Pancreas (tissue), 10 donors: ENCODE results near the gene SLC28A1. TPM values are rescaled to one million over a fixed set of nuclear protein-coding genes. Genes with fewer than 3 reads are reported as not detected.

Experiments used
- ATAC-seq, 4 donors: fragments of 200-7000 bp; cut with Tn5 transposase; one replicate each; pipeline versions ENCODE4 v1.8.0 to v1.9.1; 2020; ENCODE audit warnings: mild to moderate bottlenecking in 4 of 4, moderate library complexity in 4 of 4
- DNase-seq, 6 donors: peaks; one replicate each; pipeline ENCODE4 v3.0.0-alpha.2; 2020
- FAIRE-seq: peaks from 2 replicates; lab custom pipeline; 2012; peaks lifted over from hg19 to GRCh38; lab: Jason Lieb, UNC
- H3K27ac ChIP-seq, 4 donors: fragments of 200-600 bp; sonication (generic); 1 replicate in 3 of 4; 2 replicates in 1 of 4; pipeline versions ENCODE4 v1.5.0 to v1.8.0; 2020
- H3K27me3 ChIP-seq, 4 donors: fragments of 200-600 bp; one replicate each; pipeline ENCODE4 v1.8.0; 2021
- H3K36me3 ChIP-seq, 3 donors: fragments of 200-600 bp; sonication (generic) in 1 of 3; one replicate each; pipeline versions ENCODE4 v1.5.0 to v1.8.0; 2020 to 2021
- H3K4me1 ChIP-seq, 3 donors: fragments of 200-600 bp; one replicate each; pipeline ENCODE4 v1.8.0; 2021
- H3K4me3 ChIP-seq, 4 donors: fragments of 200-600 bp; sonication (generic) in 2 of 4; one replicate each; pipeline versions ENCODE4 v1.5.0 to v1.8.0; 2020 to 2021
- H3K9me3 ChIP-seq, 4 donors: fragments of 200-600 bp; one replicate each; pipeline ENCODE4 v1.8.0; 2021
- WGBS, 2 donors: extraction: QIAGEN DNeasy Blood & Tissue Kit; methylation state at CpG; one replicate each; pipeline ENCODE4 v1.1.7; 2013; 5-methylcytosine and 5-hydroxymethylcytosine counted together
- intact Hi-C, 3 donors: fragments of 100-400 bp; cut with DNase I; formaldehyde crosslinking; loops; one replicate each; pipeline versions ENCODE4 v1.11.1 to v1.14.2; 2022
- polyA plus RNA-seq, 2 donors: library from polyadenylated mRNA; stranded (reverse); fragments of 200-250 nt; gene quantifications; one replicate each; pipeline ENCODE4 v1.2.3, GENCODE V29; 2013
- total RNA-seq, 6 donors: library from RNA; stranded (reverse); fragmentation: NEBNext Ultra II Directional in 4 of 6; extraction: Animal tissue kit (Norgen Biotek cat#: 25700) in 4 of 6; gene quantifications; one replicate each; pipeline versions ENCODE4 v1.2.1 to v1.2.4, GENCODE V29; 2021 to 2023
- TF ChIP-seq, protein P1 (sequence below), 4 donors: fragments of 200-600 bp; sonication (generic) in 3 of 4; IDR thresholded peaks; one replicate each; pipeline versions ENCODE4 v1.5.0 to v1.8.0; 2021; ENCODE audit warnings: antibody characterized with exemption in 4 of 4
- donor health status: healthy with polysubstance abuse.
- donor health status: DM: no; HTN: no; CAD: no; lungs with moderate emphysema.
- donor health status: DM: no; HTN: no; CAD: no.
- donor health status: control.
- donor health status: control.
- donor health status: Bipolar disorder and iron deficiency.
- donor health status: DM: yes; HTN: yes; CAD: no.
- donor health status: DM: no; HTN: no; CAD: no.
- donor health status: DM: no; HTN: no; CAD: no.
- donor health status: DM: yes; HTN: yes; CAD: no.

The SLC28A1 gene
- total and polyA plus RNA-seq, 8 donors, result 0.02 to 0.21 (median 0.11) TPM; not detected in 3

DNA sequence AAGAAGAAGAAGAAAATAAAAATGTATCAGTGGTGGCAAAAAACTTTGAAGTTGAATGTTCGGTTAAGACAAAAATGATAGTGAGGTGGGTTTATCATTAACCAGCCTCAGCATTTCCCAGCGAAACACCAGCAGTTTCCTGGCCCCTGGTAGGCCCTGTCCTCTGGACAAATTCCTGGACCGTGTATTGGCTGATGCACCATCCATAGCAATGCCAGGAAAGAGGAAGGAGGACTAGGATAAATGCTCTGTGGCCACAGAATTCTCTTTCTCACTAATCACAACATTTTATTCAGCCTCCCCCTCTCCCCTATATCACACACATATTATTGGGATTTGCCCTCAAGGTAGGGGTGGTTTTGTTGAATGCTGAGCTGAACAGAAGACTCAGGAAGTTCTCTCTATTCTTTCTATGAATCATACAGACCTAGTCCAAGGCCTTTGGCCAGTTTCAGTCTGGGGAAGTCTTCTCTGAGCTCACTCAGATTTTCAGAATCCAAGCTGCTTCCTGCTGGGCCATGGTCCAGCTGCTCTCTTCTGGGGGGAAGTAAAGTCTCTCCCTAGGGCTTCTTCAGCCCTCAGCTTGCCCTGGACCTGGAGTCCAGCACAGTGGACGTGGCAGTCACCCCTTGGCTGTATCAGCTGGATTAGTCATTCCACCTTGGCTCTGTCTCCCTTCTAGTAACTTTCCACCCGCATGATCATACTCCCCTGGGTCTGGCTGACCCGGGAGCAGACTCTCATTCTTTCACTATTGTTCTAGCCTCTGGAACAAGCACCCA, 27.6 kb downstream of the SLC28A1 start:
- FAIRE-seq (no peak), ATAC-seq (peak; percentile 82 to 87 (median 86)), DNase-seq (peak; percentile 71 to 87 (median 79))
- Histone ChIP-seq H3K9me3 (no peaks in the 10 kb centered on the region), H3K4me3 (no peak overlapping the region), H3K27me3 (no peaks in the 10 kb centered on the region), H3K4me1 (peaks cover 8 to 26% (median 21%) of the 10 kb centered on the region in 3 donors), H3K27ac (peak overlapping the region; percentile 74 to 95 (median 84)), H3K36me3 (no peaks in the 10 kb centered on the region)
- TF ChIP-seq, protein P1, sequence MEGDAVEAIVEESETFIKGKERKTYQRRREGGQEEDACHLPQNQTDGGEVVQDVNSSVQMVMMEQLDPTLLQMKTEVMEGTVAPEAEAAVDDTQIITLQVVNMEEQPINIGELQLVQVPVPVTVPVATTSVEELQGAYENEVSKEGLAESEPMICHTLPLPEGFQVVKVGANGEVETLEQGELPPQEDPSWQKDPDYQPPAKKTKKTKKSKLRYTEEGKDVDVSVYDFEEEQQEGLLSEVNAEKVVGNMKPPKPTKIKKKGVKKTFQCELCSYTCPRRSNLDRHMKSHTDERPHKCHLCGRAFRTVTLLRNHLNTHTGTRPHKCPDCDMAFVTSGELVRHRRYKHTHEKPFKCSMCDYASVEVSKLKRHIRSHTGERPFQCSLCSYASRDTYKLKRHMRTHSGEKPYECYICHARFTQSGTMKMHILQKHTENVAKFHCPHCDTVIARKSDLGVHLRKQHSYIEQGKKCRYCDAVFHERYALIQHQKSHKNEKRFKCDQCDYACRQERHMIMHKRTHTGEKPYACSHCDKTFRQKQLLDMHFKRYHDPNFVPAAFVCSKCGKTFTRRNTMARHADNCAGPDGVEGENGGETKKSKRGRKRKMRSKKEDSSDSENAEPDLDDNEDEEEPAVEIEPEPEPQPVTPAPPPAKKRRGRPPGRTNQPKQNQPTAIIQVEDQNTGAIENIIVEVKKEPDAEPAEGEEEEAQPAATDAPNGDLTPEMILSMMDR (IDR thresholded peaks at IDR 0.05), result no peak
- intact Hi-C loops, result no loop called here
- 9% methylated on average over 6 of the region's 6 CpGs for WGBS, 2 donors

DNA sequence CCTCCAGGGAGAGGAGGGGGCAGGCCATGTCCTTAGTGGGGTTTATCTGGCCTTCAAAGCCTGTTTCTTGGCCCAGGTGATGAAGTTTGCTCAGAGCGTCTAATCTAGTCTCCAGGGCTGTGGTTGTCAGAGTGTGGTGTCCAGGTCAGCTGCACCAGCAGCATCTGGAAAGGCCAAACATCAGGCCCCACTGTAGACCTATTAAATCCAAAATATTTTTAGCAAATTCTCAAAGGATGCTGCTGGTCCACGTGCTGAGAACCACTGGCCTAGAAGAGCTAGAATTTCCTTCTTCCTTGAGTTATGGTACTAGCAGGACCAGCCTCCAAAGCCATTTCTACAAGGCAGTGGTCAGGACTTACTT, 28.9 kb downstream of the SLC28A1 start:
- H3K27ac ChIP-seq, result peak overlapping the region in 3 of 4 donors; percentile 74 to 95 (median 87)
- H3K4me3 ChIP-seq, result no peak overlapping the region
- 63 to 81% methylated on average over 2 of the region's 2 CpGs for WGBS, 2 donors
- intact Hi-C loops, result no loop called here
- no peak for ATAC-seq
- no peaks in the 10 kb centered on the region for H3K9me3 ChIP-seq
- peaks cover 8 to 26% (median 21%) of the 10 kb centered on the region in 3 donors for H3K4me1 ChIP-seq
- H3K27me3 ChIP-seq, result no peaks in the 10 kb centered on the region
- TF ChIP-seq, protein P1 (IDR thresholded peaks at IDR 0.05), result no peak
- DNase-seq, result no peak
- H3K36me3 ChIP-seq, result no peaks in the 10 kb centered on the region
- FAIRE-seq, result no peak

DNA sequence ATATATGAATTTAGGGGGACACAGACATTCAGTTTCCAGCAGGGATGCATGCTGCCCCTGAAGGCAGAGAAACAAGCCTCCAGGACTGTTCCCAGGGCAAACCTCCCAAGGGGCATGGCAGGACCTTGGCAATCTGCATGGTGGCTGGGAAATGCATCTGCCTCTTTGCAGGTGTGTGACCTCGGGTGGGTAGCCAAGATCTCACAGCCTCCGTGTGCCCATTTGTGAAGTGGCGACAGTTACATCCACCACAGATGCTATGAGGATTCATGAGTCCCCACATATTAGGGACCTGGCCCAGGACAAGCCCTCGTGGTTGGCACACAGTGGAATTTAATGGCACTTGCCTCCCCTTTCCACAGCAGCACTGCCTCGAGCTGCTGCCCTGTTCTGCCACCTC, 29.9 kb downstream of the SLC28A1 start:
- Histone ChIP-seq H3K4me3 (no peak overlapping the region), H3K9me3 (no peaks in the 10 kb centered on the region), H3K27me3 (no peaks in the 10 kb centered on the region), H3K27ac (peak overlapping the region; percentile 31 to 95 (median 59)), H3K4me1 (peaks cover 8 to 26% (median 21%) of the 10 kb centered on the region in 3 donors), H3K36me3 (no peaks in the 10 kb centered on the region)
- DNase-seq, result no peak
- 64 to 77% methylated on average over 5 of the region's 5 CpGs for WGBS, 2 donors
- intact Hi-C loops, result no loop called here
- TF ChIP-seq, protein P1 (IDR thresholded peaks at IDR 0.05), result no peak
- no peak for ATAC-seq
- FAIRE-seq, result no peak

DNA sequence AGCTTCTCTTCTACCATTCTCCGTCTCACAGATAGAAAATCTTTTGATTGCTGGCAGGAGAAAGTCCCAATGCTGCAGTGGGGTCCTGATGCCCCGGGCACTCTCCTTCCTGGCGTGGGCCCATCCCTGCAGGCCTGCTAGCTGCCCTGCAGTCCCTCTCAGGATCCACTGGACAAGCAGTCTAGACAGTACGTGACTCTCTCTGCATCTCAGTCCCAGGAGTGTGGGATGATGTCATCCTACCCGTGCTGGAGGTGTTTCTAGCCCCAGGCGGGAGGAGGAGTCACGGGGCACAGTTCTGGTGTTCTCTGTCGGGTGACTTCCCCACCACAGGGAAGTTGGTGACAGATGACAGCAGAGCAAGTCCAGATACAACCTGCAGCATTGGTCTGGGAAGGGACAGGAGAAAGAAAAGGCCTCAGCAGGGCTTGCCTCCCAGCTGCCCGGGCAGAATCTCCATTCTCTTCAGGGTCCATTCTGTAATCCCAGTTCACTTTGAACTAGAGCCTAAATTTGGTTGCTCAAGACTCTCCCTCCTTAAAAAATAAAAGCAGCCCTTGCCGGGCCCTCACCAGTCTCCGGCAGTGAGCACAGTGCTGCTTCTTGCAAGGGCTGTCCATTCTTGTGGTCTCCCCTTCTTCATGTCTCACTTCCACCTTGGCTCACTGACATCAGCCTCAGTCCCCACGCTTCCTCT, 30.6 kb downstream of the SLC28A1 start:
- TF ChIP-seq, protein P1 (IDR thresholded peaks at IDR 0.05), result no peak
- 65 to 77% methylated on average over 12 of the region's 12 CpGs for WGBS, 2 donors
- H3K9me3 ChIP-seq, result no peaks in the 10 kb centered on the region
- peak in 4 of 6 donors; percentile 63 to 77 (median 68) for DNase-seq
- ATAC-seq, result peak; percentile 39 to 77 (median 73)
- H3K36me3 ChIP-seq, result no peaks in the 10 kb centered on the region
- peaks cover 8 to 26% (median 21%) of the 10 kb centered on the region in 3 donors for H3K4me1 ChIP-seq
- intact Hi-C loops, result no loop called here
- H3K27me3 ChIP-seq, result no peaks in the 10 kb centered on the region
- H3K27ac ChIP-seq, result peak overlapping the region; percentile 31 to 95 (median 59)
- H3K4me3 ChIP-seq, result no peak overlapping the region
- FAIRE-seq, result no peak
